ENCODE data around the gene SNX8. TPM values are rescaled to one million over a fixed set of nuclear protein-coding genes. Genes with fewer than 3 reads are reported as not detected.
"Not testable (repeated sequence)": the region's sequence is repeated elsewhere in the genome, so short reads cannot be mapped to it uniquely, and the experiment has no call there.

SNX8 gene
- total RNA-seq, 2 donors from 2014 or later = 8.6 to 9.3 TPM

DNA sequence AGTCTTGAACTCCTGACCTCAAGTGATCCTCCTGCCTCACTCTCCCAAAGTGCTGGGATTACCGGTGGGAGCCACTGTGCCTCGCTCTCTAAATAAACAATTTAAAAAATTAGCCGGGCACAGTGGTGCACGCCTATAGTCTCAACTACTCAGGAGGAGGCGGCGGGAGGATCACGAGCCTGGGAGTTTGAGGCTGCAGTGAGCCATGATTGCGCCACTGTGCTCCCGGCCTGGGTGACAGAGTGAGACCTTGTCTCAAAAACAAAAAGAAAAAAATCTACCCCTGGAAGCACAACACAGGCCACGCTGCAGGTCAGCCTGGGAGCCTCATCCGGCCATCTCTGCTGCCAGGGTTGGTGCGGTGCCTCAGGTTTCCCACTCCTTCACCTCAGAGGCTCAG, 36.6 kb upstream of the SNX8 start:
- DNase-seq (no peak), ATAC-seq (no peak)
- Mint-ChIP-seq H3K4me1 (peaks cover 6% of the 10 kb centered on the region), H3K27me3 (no peaks in the 10 kb centered on the region), H3K4me3 (no peak overlapping the region), H3K36me3 (ENCODE audit: low read depth) (no peaks in the 10 kb centered on the region), H3K27ac (no peak overlapping the region)
- H3K9me3 ChIP-seq (ENCODE audit: control insufficient read depth, low read length, poor library complexity, severe bottlenecking) = no peaks in the 10 kb centered on the region

DNA sequence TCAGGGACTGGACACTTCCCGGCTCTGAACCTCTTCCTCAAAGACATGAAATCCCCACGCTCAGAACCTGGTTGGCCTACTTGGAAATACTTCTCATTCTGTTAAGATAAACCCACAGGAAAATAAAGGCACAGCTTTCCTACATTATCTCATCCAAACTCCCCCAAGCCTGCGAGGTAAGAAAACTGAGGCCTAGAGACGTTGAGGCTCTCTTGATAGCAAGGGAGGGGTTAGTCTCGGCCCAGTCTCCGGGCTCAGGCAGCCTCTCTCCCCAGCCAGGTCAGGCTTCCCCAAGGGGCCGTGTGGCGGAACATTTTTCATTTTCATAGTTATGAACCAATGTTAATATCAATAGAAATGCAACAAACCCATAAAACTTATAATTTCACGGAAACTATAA, 35.8 kb upstream of the SNX8 start:
- Mint-ChIP-seq H3K4me1 (peaks cover 6% of the 10 kb centered on the region), H3K4me3 (no peak overlapping the region), H3K36me3 (ENCODE audit: low read depth) (no peaks in the 10 kb centered on the region), H3K27ac (no peak overlapping the region), H3K27me3 (no peaks in the 10 kb centered on the region)
- no peaks in the 10 kb centered on the region for H3K9me3 ChIP-seq (ENCODE audit: control insufficient read depth, low read length, poor library complexity, severe bottlenecking)
- ATAC-seq (no peak), DNase-seq (no peak)

DNA sequence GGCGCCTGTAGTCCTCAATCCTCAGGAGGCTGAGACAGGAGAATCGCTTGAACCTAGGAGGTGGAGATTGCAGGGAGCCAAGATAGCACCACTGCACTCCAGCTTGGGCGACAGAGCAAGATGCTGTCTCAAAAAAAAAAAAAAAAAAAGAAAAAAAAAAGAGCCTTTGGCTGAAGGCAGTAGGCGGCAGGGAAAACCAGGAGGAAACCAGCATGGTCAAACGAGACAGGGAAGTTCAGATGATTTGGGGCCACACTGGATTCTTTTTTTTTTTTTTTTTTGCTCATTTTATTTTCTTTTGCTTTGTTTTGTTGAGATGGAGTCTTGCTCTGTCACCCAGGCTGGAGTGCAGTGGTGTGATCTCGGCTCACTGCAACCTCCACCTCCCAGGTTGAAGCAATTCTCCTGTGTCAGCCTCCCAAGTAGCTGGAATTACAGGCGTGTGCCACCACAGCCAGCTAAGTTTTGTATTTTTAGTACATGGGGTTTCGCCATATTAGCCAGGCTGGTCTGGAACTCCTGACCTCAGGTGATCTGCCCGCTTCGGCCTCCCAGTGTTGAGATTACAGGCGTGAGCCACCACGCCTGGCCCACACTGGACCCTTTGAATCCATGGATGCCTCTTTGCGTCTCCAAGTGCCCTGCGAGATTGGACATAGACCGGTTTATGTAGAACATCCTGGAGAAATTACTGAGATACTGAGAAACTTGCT, 33.3 kb upstream of the SNX8 start:
- peak; percentile 47 for ATAC-seq
- peak overlapping the region; percentile 33 for H3K4me3 Mint-ChIP-seq

DNA sequence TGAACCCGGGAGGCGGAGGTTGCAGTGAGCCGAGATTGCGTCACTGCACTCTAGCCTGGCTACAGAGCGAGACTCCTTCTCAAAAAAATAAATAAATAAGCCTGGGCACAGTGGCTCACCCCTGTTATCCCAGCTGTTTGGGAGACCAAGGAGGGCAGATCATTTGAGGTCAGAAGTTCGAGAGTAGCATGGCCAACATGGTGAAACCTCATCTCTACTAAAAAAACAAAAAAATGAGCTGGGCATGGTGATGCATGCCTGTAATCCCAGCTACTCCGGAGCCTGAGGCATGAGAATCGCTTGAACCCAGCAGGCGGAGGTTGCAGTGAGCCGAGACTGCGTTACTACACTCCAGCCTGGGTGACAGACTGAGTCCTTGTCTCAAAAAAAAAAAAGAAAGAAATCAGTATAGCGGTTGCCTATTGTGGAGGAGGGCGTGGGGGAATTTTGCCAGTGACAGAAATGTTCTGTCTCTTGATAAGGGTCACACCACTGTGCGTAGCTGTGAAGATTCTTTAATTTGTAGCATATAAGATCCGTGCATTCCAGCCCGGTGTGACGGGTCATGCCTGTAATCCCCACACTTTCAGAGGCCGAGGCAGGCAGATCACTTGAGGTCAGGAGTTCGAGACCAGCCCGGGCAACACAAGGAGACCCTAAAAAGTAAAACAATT, 22.5 kb upstream of the SNX8 start:
- no peaks in the 10 kb centered on the region for H3K36me3 Mint-ChIP-seq (ENCODE audit: low read depth)
- no peaks in the 10 kb centered on the region for H3K27me3 Mint-ChIP-seq
- no peak for DNase-seq
- no peaks in the 10 kb centered on the region for H3K9me3 ChIP-seq (ENCODE audit: control insufficient read depth, low read length, poor library complexity, severe bottlenecking)
- no peaks in the 10 kb centered on the region for H3K4me1 Mint-ChIP-seq
- H3K27ac Mint-ChIP-seq = no peak overlapping the region
- ATAC-seq = no peak
- H3K4me3 Mint-ChIP-seq = no peak overlapping the region

More for the DNA sequence above, 33.3 kb upstream of the SNX8 start:
- not testable (repeated sequence) for H3K4me1 Mint-ChIP-seq; H3K9me3 ChIP-seq (ENCODE audit: control insufficient read depth, low read length, poor library complexity, severe bottlenecking); H3K27ac Mint-ChIP-seq; H3K27me3 Mint-ChIP-seq; DNase-seq; H3K36me3 Mint-ChIP-seq (ENCODE audit: low read depth)

DNA sequence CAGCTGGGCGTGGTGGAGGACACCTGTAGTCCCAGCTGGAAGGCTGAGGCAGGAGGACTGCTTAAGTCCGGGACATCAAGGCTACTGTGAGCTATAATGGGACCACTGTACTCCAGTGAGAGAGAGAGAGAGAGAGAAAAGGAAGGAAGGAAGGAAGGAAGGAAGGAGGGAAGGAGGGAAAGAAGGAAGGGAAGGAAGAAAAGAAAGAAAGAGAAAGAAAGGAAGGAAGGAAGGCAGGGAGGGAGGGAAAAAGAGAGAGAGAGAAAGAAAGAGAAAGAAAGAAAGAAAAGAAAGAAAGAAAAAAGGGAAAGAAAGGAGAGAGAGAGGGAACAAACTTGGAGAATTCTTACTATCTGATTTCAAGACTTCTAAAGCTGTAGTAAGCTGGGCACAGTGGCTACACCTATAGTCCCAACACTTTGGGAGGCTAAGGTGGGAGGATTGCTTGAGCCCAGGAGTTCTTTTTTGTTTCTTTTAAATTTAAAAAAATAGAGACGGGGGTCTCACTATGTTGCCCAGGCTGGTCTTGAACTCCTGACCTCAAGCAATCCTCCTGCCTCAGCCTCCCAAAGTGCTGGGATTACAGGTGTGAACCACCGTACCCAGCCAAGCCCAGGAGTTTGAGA, 18.5 kb upstream of the SNX8 start:
- H3K27ac Mint-ChIP-seq = peak overlapping the region; percentile 43
- DNase-seq; ATAC-seq; H3K36me3 Mint-ChIP-seq (ENCODE audit: low read depth); H3K9me3 ChIP-seq (ENCODE audit: control insufficient read depth, low read length, poor library complexity, severe bottlenecking); H3K27me3 Mint-ChIP-seq; H3K4me3 Mint-ChIP-seq; H3K4me1 Mint-ChIP-seq: not testable (repeated sequence)

DNA sequence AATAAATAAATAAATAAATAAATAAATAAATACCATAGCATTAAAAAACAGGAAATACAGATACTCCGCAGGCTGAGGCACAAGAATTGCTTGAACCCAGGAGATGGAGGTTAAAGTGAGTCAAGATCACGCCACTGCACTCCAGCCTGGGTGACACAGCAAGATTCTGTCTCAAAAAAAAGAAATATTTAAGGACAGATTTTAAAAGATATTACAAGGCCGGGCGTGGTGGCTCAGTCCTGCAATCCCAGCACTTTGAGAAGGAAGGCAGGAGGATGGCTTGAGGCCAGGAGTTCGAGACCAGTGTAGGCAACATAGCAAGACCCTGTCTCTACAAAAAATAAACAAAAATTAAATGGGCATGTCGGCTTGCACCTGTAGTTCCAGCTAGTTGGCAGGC, 17.5 kb upstream of the SNX8 start:
- H3K4me1 Mint-ChIP-seq = no peaks in the 10 kb centered on the region
- ATAC-seq (no peak), DNase-seq (no peak)
- no peaks in the 10 kb centered on the region for H3K27me3 Mint-ChIP-seq
- H3K9me3 ChIP-seq (ENCODE audit: control insufficient read depth, low read length, poor library complexity, severe bottlenecking) = no peaks in the 10 kb centered on the region
- no peak overlapping the region for H3K27ac Mint-ChIP-seq
- no peaks in the 10 kb centered on the region for H3K36me3 Mint-ChIP-seq (ENCODE audit: low read depth)
- no peak overlapping the region for H3K4me3 Mint-ChIP-seq

DNA sequence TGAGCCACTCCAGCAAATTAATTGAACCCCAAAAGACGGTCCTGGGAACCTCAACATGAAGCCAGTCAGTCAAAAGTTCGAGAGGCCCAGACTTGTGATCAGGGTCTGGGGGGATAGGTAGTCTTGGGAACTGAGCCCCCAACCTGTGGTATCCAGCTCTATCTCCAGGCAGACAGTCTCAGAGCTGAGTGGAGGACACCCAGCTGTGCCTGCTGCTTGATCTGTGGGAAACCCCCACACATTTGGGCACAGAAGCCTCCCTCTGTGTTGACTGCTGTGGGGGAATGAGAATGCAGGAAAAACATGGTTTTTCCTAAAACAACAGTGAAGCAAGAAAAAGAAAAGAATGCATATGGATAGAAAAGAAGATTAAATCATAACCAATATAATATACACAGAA, 16.3 kb upstream of the SNX8 start:
- H3K9me3 ChIP-seq (ENCODE audit: control insufficient read depth, low read length, poor library complexity, severe bottlenecking) = no peaks in the 10 kb centered on the region
- DNase-seq (no peak), ATAC-seq (no peak)
- no peaks in the 10 kb centered on the region for H3K4me1 Mint-ChIP-seq
- H3K36me3 Mint-ChIP-seq (ENCODE audit: low read depth) = no peaks in the 10 kb centered on the region
- H3K4me3 Mint-ChIP-seq = no peak overlapping the region
- no peak overlapping the region for H3K27ac Mint-ChIP-seq
- no peaks in the 10 kb centered on the region for H3K27me3 Mint-ChIP-seq

DNA sequence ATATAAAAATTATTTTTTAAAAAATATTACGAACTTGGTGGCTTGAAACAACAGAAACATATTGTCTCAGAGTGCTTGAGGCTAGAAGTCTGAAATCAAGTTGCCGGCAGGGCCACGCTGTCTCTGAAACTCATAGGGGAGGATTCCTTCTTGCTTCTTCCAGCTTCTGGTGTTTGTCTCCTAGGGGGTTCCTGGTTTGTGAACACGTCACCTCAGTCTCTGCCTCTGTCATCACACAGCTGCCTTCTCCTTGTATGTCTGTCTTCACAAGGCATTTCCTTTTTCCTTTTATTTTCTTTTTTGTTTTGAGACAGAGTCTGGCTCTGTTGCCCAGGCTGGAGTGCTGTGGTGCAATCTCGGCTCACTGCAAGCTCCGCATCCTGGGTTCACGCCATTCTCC, 12.7 kb upstream of the SNX8 start:
- no peaks in the 10 kb centered on the region for H3K9me3 ChIP-seq (ENCODE audit: control insufficient read depth, low read length, poor library complexity, severe bottlenecking)
- H3K4me3 Mint-ChIP-seq = no peak overlapping the region
- DNase-seq = no peak
- H3K27ac Mint-ChIP-seq = no peak overlapping the region
- H3K4me1 Mint-ChIP-seq = no peaks in the 10 kb centered on the region
- no peak for ATAC-seq
- H3K27me3 Mint-ChIP-seq = no peaks in the 10 kb centered on the region
- H3K36me3 Mint-ChIP-seq (ENCODE audit: low read depth) = no peaks in the 10 kb centered on the region

DNA sequence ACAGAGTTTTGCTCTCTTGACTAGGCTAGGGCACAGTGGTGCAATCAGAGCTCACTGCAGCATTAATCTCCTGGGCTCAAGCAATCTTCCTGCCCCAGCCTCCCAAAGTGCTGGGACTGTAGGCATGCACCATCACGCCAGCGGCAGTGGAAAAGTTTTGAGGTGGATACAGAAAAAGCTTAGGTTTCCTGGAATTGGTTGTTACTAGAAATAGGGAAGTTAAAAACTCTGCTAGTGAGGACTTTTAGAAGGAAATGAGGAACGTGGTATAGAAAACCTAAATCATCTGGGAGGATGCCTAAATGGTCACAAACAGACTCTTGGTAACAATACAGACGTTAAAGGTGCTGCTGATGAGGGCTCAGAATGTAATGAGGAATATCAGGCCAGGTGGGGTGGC, 10.9 kb upstream of the SNX8 start:
- Mint-ChIP-seq H3K27ac (no peak overlapping the region), H3K36me3 (ENCODE audit: low read depth) (no peaks in the 10 kb centered on the region), H3K4me3 (no peak overlapping the region), H3K27me3 (no peaks in the 10 kb centered on the region), H3K4me1 (no peaks in the 10 kb centered on the region)
- no peak for ATAC-seq
- no peak for DNase-seq
- H3K9me3 ChIP-seq (ENCODE audit: control insufficient read depth, low read length, poor library complexity, severe bottlenecking) = no peaks in the 10 kb centered on the region

DNA sequence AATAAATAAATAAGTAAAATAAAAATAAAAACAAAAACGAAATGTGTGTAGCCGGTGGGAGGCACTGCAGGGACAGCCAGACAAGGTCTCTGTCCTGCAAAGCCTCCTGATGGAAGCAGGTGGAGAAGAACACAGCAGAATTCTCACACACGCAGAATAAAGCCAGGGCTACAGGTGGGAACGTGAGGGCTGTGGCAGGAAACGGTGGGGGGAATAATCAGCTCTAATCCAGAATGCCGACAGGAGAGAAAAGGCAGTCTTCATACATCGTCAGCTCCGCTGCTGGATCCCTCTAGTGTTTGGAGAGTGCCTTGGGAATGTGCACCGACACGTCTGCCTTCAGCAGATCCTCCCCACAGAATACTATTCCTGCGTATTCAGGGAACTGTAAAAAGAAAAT, 6.8 kb upstream of the SNX8 start:
- H3K9me3 ChIP-seq (ENCODE audit: control insufficient read depth, low read length, poor library complexity, severe bottlenecking) = no peaks in the 10 kb centered on the region
- H3K4me1 Mint-ChIP-seq = peaks cover 3% of the 10 kb centered on the region
- no peaks in the 10 kb centered on the region for H3K36me3 Mint-ChIP-seq (ENCODE audit: low read depth)
- H3K27me3 Mint-ChIP-seq = no peaks in the 10 kb centered on the region
- no peak overlapping the region for H3K27ac Mint-ChIP-seq
- no peak for ATAC-seq
- no peak for DNase-seq
- no peak overlapping the region for H3K4me3 Mint-ChIP-seq

DNA sequence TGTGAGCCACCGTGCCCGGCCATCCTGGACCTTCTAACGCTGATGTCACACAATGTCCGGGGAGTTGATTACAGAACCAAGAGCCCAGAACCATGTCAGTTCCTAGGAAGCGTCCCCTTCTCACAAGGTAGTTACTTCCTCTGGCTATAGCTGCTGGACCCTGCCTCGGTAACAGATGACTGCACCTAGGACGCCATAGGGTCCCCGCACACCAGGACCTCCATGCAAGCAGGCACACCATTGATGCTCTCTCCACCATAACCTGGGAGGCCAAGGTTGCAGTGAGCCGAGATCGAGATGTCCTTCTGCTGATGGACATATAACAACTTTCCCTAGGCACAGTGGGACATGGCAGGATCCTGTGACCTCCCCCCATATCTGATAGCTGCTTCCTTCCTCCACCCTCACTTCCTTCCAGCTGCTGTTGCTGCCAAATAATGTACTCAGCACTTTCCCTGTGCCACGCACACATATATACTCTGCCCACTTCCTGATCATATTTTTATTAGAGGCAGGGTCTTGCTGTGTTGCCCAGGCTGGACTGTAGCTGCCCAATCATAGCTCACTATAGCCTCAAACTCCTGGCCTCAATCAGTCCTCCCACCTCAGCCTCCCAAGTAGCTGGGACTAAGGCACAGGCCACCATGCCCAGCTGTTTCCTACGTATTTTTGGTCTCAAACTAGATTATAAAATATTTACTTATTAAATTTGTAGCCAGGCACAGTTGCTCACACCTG, 3.5 kb upstream of the SNX8 start:
- Mint-ChIP-seq H3K27me3 (no peaks in the 10 kb centered on the region), H3K4me1 (peaks cover 8% of the 10 kb centered on the region), H3K4me3 (no peak overlapping the region), H3K36me3 (ENCODE audit: low read depth) (no peaks in the 10 kb centered on the region), H3K27ac (no peak overlapping the region)
- DNase-seq (no peak), ATAC-seq (no peak)
- no peaks in the 10 kb centered on the region for H3K9me3 ChIP-seq (ENCODE audit: control insufficient read depth, low read length, poor library complexity, severe bottlenecking)

DNA sequence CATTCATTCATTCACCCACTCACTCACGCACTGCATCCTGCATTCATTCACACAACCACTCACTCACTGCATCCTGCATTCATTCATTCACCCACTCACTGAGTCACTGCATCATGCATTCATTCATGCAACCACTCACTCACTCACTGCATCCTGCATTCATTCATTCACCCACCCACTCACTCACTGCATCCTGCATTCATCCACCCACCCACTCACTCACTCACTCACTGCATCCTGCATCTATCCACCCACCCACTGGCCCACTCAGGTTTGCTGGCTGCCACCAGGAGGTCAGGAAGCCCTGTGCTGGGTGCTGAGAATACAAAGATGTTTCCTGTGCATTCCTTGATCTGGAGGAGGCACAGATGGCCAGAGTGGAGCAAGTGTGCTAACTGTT, 2.3 kb upstream of the SNX8 start:
- H3K9me3 ChIP-seq (ENCODE audit: control insufficient read depth, low read length, poor library complexity, severe bottlenecking) = no peaks in the 10 kb centered on the region
- H3K27me3 Mint-ChIP-seq = no peaks in the 10 kb centered on the region
- no peak overlapping the region for H3K27ac Mint-ChIP-seq
- H3K36me3 Mint-ChIP-seq (ENCODE audit: low read depth) = no peaks in the 10 kb centered on the region
- H3K4me1 Mint-ChIP-seq = peaks cover 13% of the 10 kb centered on the region
- no peak overlapping the region for H3K4me3 Mint-ChIP-seq
- no peak for ATAC-seq
- DNase-seq = no peak

DNA sequence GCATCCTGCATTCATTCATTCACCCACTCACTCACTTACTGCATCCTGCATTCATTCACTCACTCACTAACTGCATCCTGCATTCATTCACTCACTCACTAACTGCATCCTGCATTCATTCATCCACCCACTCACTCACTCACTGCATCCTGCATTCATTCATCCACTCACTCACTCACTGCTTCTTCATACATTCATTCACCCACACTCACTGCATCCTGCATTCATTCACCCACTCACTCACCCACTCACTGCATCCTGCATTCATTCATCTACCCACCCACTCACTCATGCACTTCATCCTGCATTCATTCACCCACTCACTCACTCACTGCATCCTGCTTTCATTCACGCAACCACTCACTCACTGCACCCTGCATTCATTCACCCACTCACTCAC, 1.5 kb upstream of the SNX8 start:
- H3K36me3 Mint-ChIP-seq (ENCODE audit: low read depth) = no peaks in the 10 kb centered on the region
- H3K4me3 Mint-ChIP-seq = no peak overlapping the region
- H3K27me3 Mint-ChIP-seq = no peaks in the 10 kb centered on the region
- peaks cover 13% of the 10 kb centered on the region for H3K4me1 Mint-ChIP-seq
- H3K27ac Mint-ChIP-seq = no peak overlapping the region
- DNase-seq (no peak), ATAC-seq (no peak)
- no peaks in the 10 kb centered on the region for H3K9me3 ChIP-seq (ENCODE audit: control insufficient read depth, low read length, poor library complexity, severe bottlenecking)
